GM18951 (cell line): ENCODE measurements around the gene MBD5.

ENCODE experiments used
- POLR2A ChIP-seq: IDR thresholded peaks from 4 replicates; pipeline ENCODE4 v1.6.1; 2011; ENCODE audit warnings: mild to moderate bottlenecking; ENCODE audit not compliant: insufficient read length, insufficient read depth; ENCODE audit errors: extremely low read depth
- in situ Hi-C: fragments of 300-500 bp; cut with MboI; formaldehyde crosslinking; loops from one replicate; pipeline ENCODE4 v1.12.0; 2022; ENCODE audit warnings: low sequenced_read_pairs, mixed read lengths, inconsistent platforms; ENCODE audit not compliant: unreplicated experiment

MBD5 gene

DNA sequence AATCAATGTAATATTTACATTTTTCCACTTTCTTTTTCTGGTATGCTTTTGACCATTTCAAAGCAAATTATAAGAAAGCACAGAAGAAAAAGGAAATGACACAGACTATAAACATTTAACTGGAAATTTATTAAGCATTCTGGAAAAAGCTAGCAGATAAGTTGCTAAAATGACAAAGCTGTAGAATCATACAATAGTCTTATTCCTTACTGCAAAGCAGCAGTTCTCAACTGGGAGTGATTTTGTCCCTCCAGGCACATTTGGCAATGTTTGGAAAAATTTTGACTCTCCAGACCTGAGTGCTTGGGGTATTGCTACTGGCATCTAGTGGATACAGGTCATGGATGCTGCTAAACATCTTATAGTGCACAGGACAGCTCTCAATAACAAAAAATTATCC is 75.1 kb downstream of the MBD5 start:
- no peak for TF ChIP-seq POLR2A
- in situ Hi-C loops = no loop called here

DNA sequence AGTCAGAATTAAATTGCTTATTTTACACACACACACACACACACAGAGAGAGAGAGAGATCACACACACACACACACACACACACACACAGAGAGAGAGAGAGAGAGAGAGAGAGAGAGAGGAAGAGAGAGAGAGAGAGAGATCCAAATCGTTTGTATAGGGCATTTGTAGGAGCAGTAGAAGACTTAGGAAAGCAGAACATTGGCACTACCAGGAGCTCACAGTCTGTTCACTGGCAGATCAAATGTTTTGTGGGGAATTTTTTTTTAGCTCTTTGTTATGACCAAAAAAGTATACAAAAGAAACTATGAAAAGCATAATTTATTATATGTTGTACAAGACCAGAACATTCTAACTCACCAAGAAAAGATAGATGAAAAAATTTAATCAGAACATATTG is 81.8 kb downstream of the MBD5 start:
- TF ChIP-seq POLR2A = no peak
- in situ Hi-C loops = no loop called here

- in situ Hi-C loops = no loop called here
- no peak for TF ChIP-seq POLR2A
Observed at GRCh38 chr2:148103946-148104345, 83.1 kb downstream of the MBD5 start.

GRCh38 chr2:148106331-148106730 is 85.4 kb downstream of the MBD5 start:
- in situ Hi-C loops = no loop called here
- TF ChIP-seq POLR2A = no peak

GRCh38 chr2:148108385-148108784 is 87.5 kb downstream of the MBD5 start:
- no peak for TF ChIP-seq POLR2A
- in situ Hi-C loops = no loop called here

DNA sequence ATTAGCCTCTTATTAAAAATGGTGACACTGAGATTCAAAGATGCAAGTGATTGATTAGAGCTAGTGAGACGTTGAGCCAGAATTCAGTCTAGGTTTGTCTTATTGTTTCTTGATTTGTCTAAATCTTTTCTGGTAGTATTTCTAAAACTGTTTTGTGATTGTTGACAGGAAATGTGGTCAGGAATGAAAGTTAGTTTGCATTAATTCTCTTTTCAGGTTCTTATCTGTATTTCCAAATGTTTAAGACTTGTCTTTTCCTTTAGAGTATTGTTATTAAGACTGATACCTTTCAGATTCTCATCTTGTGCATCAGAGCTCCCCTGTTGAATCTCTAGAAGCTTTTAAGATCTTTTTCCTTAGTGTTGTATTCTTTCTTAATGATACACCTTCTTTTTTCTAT is 89.3 kb downstream of the MBD5 start:
- in situ Hi-C loops = no loop called here
- no peak for TF ChIP-seq POLR2A

DNA sequence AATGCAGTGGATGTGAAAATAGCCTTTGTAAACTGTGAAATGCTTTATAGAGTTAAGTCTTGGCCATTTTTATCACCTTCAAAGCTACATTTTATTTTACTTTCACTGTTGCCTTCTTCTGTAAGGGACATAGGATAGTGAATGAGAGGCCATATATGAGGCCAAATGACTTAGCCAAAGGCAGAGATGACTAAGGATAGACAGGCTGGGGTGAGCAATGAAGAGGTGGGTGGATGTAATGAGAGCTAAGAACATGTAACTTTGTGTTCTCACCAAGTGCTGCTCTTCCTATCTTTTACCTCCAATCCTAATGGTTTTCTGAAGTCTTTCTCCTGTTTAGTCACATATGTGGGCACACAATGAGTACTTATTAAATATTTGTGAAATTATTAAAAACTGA is 101.9 kb downstream of the MBD5 start:
- in situ Hi-C loops = no loop called here
- no peak for TF ChIP-seq POLR2A

- in situ Hi-C loops = no loop called here
- no peak for TF ChIP-seq POLR2A
Observed at GRCh38 chr2:148124271-148124670, 103.4 kb downstream of the MBD5 start.

GRCh38 chr2:148130581-148130980 is 109.7 kb downstream of the MBD5 start:
- TF ChIP-seq POLR2A = no peak
- in situ Hi-C loops = no loop called here

- in situ Hi-C loops = no loop called here
- no peak for TF ChIP-seq POLR2A
Observed at GRCh38 chr2:148132412-148132811, 111.5 kb downstream of the MBD5 start.

- TF ChIP-seq POLR2A = no peak
- in situ Hi-C loops = no loop called here
Observed at GRCh38 chr2:148135705-148136104, 114.8 kb downstream of the MBD5 start.

DNA sequence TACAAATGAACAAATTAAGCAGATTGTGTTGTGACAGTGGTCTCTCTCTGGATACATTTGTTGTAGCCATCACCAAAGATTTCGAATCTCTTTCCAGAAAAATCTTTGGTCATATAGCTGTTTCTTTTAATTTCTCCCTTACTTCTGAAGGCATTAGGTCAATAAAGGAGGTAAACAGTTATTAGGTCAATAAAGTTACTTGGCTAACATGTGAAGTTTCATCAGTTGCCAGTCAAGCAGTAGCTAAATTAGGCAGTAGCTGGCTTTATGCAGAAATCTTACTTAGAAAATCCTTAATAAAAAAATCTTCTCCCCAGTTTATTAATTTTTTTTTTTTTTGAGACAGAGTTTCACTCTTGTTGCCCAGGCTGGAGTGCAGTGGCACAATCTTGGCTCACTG is 115.5 kb downstream of the MBD5 start:
- in situ Hi-C loops = no loop called here
- no peak for TF ChIP-seq POLR2A

DNA sequence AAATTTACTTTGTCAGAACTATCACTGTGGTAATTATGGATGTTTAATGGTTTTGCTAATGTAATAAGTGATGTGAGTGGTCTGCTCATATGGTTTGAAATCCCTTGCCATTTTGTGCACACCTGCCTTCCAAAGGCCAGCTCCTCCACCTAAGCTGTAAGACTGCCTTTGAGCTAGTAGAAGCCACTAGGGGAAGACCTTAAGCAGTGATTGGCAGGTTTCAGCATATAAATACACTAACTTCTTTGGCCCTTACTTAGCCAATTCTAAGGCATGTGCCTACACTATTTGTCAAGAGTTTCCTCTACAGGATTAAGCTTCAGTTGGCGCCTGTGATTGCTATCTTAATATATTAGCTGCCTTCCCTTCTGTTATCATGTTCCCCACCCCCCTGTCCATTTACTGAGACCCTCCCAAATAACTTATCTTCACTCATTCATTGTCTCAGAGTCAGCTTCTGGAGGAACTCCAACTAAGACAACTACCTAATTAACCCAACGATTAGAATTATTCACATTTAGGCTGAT is 141.1 kb downstream of the MBD5 start:
- no peak for TF ChIP-seq POLR2A
- in situ Hi-C loops = no loop called here

DNA sequence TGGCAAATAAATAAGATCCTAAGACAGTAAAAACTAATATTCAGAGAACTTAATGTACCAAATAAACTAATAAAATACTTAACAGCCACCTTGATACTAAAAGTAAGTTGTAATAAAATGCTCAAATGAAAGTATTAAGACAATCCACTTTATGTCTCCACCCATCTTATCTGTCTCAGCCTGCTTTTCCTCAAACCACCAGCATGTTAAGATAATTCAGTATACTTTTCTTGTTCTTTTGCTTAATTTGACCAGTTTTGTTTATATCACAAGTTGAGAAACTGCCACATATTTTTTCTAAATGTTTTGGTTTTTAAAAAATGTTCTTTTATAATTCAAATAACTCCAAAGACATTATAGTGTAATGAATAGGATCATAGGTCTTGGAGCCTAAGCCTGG is 142.0 kb downstream of the MBD5 start:
- in situ Hi-C loops = no loop called here
- TF ChIP-seq POLR2A = no peak

DNA sequence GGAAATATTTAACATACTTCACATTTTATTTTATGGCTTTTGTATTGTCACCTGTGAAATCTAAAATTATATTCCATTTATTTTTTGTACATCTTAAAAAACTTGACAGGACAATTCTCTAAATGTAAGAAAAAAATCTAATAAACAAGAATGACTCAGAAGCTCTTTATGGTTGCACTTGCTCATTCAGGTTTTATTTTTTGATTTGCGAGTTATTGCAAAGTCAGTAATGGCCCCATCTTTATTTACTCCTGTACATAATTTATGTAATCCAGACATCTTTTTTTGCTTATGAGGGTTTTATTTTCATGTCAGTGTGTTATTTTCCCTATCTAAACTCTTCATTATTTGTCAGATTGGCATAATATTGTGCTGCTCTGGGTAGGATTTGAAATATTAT is 145.1 kb downstream of the MBD5 start:
- in situ Hi-C loops = no loop called here
- no peak for TF ChIP-seq POLR2A
